KMS-11 (cell line): ENCODE measurements around the gene RBM28.

Experiments used
- H2AFZ ChIP-seq: fragments of 200-600 bp; sonication (generic); 2 replicates; pipeline ENCODE4 v1.6.1; 2016; ENCODE audit warnings: antibody characterized with exemption, mixed run types, low read depth
- H3K27ac ChIP-seq: fragments of 200-600 bp; sonication (generic); 2 replicates; pipeline ENCODE4 v1.6.1; 2016; ENCODE audit warnings: mild to moderate bottlenecking, mixed run types
- H3K27me3 ChIP-seq: fragments of 200-600 bp; sonication (generic); 2 replicates; pipeline ENCODE4 v1.6.1; 2017; ENCODE audit warnings: mild to moderate bottlenecking, low read depth, mixed run types, moderate library complexity; ENCODE audit not compliant: insufficient read depth
- H3K36me3 ChIP-seq: fragments of 200-600 bp; sonication (generic); 2 replicates; pipeline ENCODE4 v1.6.1; 2017; ENCODE audit warnings: mild to moderate bottlenecking, mixed run types; ENCODE audit not compliant: insufficient read depth
- H3K4me1 ChIP-seq: fragments of 200-600 bp; sonication (generic); 2 replicates; pipeline ENCODE4 v1.6.1; 2016; ENCODE audit warnings: mild to moderate bottlenecking, low read depth, mixed run types; ENCODE audit not compliant: poor library complexity, severe bottlenecking
- H3K4me2 ChIP-seq: fragments of 200-600 bp; sonication (generic); 2 replicates; pipeline ENCODE4 v1.7.0; 2016; ENCODE audit warnings: mild to moderate bottlenecking, mixed run types
- H3K4me3 ChIP-seq: fragments of 200-600 bp; sonication (generic); IDR thresholded peaks from 2 replicates; pipeline ENCODE4 v1.6.1; 2017; ENCODE audit warnings: low read depth, low read length, mixed read lengths; ENCODE audit not compliant: insufficient read depth
- H3K79me2 ChIP-seq: fragments of 200-600 bp; sonication (generic); 2 replicates; pipeline ENCODE4 v1.6.1; 2016; ENCODE audit warnings: low read depth, mixed run types; ENCODE audit not compliant: insufficient read depth
- H3K9ac ChIP-seq: fragments of 200-600 bp; sonication (generic); 2 replicates; pipeline ENCODE4 v1.6.1; 2016; ENCODE audit warnings: mild to moderate bottlenecking, mixed run types
- H4K20me1 ChIP-seq: fragments of 200-600 bp; sonication (generic); 2 replicates; pipeline ENCODE4 v1.6.1; 2016; ENCODE audit warnings: mild to moderate bottlenecking, mixed run types; ENCODE audit not compliant: insufficient read depth
- CTCF ChIP-seq: fragments of 200-600 bp; sonication (generic); conservative IDR thresholded peaks from 2 replicates; pipeline ENCODE4 v1.6.1; 2017; ENCODE audit warnings: low read depth, mild to moderate bottlenecking, antibody characterized with exemption, low read length, moderate library complexity, mixed read lengths

RBM28 gene

GRCh38 chr7:128359336-128359735 lies 15.6 kb upstream of the RBM28 start:
- Histone ChIP-seq H3K27ac (no peak overlapping the region), H3K4me2 (no peak overlapping the region), H3K27me3 (peaks cover 61% of the 10 kb centered on the region)

GRCh38 chr7:128358233-128358632 lies 14.5 kb upstream of the RBM28 start:
- TF ChIP-seq CTCF, result no peak
- Histone ChIP-seq H3K27ac (no peak overlapping the region), H3K79me2 (no peaks in the 10 kb centered on the region), H3K4me1 (no peaks in the 10 kb centered on the region), H3K4me3 (no peak overlapping the region), H3K27me3 (peaks cover 56% of the 10 kb centered on the region), H2AFZ (no peak overlapping the region), H3K4me2 (no peak overlapping the region), H4K20me1 (no peaks in the 10 kb centered on the region), H3K36me3 (no peaks in the 10 kb centered on the region), H3K9ac (no peak overlapping the region)

More at GRCh38 chr7:128359336-128359735, 15.6 kb upstream of the RBM28 start:
- H3K4me1 ChIP-seq, result no peaks in the 10 kb centered on the region
- H3K4me3 ChIP-seq, result no peak overlapping the region
- H3K79me2 ChIP-seq, result no peaks in the 10 kb centered on the region
- H3K9ac ChIP-seq, result no peak overlapping the region
- no peaks in the 10 kb centered on the region for H3K36me3 ChIP-seq
- no peak overlapping the region for H2AFZ ChIP-seq
- H4K20me1 ChIP-seq, result no peaks in the 10 kb centered on the region
- no peak for TF ChIP-seq CTCF

- no peak overlapping the region for H2AFZ ChIP-seq
- no peak overlapping the region for H3K4me2 ChIP-seq
- no peak overlapping the region for H3K9ac ChIP-seq
- H3K27ac ChIP-seq, result no peak overlapping the region
- TF ChIP-seq CTCF, result no peak
- H3K27me3 ChIP-seq, result peaks cover 46% of the 10 kb centered on the region
- no peaks in the 10 kb centered on the region for H4K20me1 ChIP-seq
- H3K36me3 ChIP-seq, result no peaks in the 10 kb centered on the region
- H3K79me2 ChIP-seq, result no peaks in the 10 kb centered on the region
- no peak overlapping the region for H3K4me3 ChIP-seq
- no peaks in the 10 kb centered on the region for H3K4me1 ChIP-seq
Measured at GRCh38 chr7:128357217-128357613, 13.5 kb upstream of the RBM28 start.

GRCh38 chr7:128356546-128357216 lies 13.0 kb upstream of the RBM28 start:
- H3K79me2 ChIP-seq, result no peaks in the 10 kb centered on the region
- H3K27me3 ChIP-seq, result peaks cover 41% of the 10 kb centered on the region
- no peak overlapping the region for H3K27ac ChIP-seq
- no peak for TF ChIP-seq CTCF
- no peak overlapping the region for H3K4me2 ChIP-seq
- no peaks in the 10 kb centered on the region for H3K4me1 ChIP-seq
- no peak overlapping the region for H2AFZ ChIP-seq
- no peak overlapping the region for H3K4me3 ChIP-seq
- no peak overlapping the region for H3K9ac ChIP-seq
- no peaks in the 10 kb centered on the region for H3K36me3 ChIP-seq
- no peaks in the 10 kb centered on the region for H4K20me1 ChIP-seq
